BLaER1 treated with 17β-estradiol and CSF1 and Interleukin-3, amounts not matched to agents 10 nM and 100 nM (cell line): Measurements from ENCODE around the gene USP13.

Source experiments
- H3K27ac ChIP-seq, 11 experiments: shearing (Covaris generic); formaldehyde crosslinking; 2 replicates each; pipeline ENCODE4 v1.8.1; 2022
- H3K27me3 ChIP-seq, 11 experiments: shearing (Covaris generic); formaldehyde crosslinking; 2 replicates each; pipeline ENCODE4 v1.8.1; 2022
- H3K36me3 ChIP-seq, 11 experiments: shearing (Covaris generic); formaldehyde crosslinking; 2 replicates each; pipeline ENCODE4 v1.8.1; 2022
- H3K4me1 ChIP-seq, 10 experiments: shearing (Covaris generic); formaldehyde crosslinking; 2 replicates each; pipeline ENCODE4 v1.8.1; 2022
- H3K4me2 ChIP-seq, 11 experiments: shearing (Covaris generic); formaldehyde crosslinking; 2 replicates each; pipeline ENCODE4 v1.8.1; 2022
- H3K4me3 ChIP-seq, 10 experiments: shearing (Covaris generic); formaldehyde crosslinking; 2 replicates each; pipeline ENCODE4 v1.8.1; 2022
- H3K9ac ChIP-seq, 11 experiments: shearing (Covaris generic); formaldehyde crosslinking; 2 replicates each; pipeline ENCODE4 v1.8.1; 2022
- H3K9me3 ChIP-seq, 11 experiments: shearing (Covaris generic); formaldehyde crosslinking; replicated peaks in 1 of 11; 2 replicates each; pipeline ENCODE4 v1.8.1; 2022
- H4K20me1 ChIP-seq, 11 experiments: shearing (Covaris generic); formaldehyde crosslinking; 2 replicates each; pipeline ENCODE4 v1.8.1; 2022
- Cebpa-rat ChIP-seq, 11 experiments: shearing (Covaris generic); IDR thresholded peaks; 2 replicates each; pipeline ENCODE4 v1.8.1; 2022

The USP13 gene

DNA sequence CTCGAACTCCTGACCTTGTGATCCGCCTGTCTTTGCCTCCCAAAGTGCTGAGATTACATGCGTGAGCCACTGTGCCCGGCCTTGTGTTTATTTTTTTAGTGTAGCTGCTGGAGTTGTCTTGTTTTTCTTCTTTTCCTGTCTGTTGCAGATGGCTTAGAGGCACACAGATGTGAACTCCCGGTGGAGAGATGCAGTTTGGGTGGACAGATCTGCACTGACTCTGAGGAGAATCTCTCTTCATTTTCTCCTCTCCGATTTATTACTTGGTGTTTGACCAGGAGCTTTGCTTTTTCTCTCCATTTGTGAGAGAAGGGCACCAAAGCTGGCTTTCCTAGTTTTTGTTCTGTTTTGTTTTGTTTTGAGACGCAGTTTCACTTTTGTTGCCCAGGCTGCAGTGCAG, 62.7 kb downstream of the USP13 start:
- Histone ChIP-seq H3K9me3 (no peaks in the 10 kb centered on the region), H3K27ac (peak overlapping the region in 6 of 11 experiments; percentile 1 to 59 (median 37); a peak in 6 of 22 replicates), H3K4me3 (no peak overlapping the region), H4K20me1 (no peaks in the 10 kb centered on the region), H3K9ac (no peak overlapping the region), H3K4me1 (peaks cover 20 to 27% (median 22%) of the 10 kb centered on the region in 10 experiments), H3K27me3 (no peaks in the 10 kb centered on the region), H3K36me3 (peaks cover 18 to 70% (median 56%) of the 10 kb centered on the region in 11 experiments; a peak in 21 of 22 replicates), H3K4me2 (peak overlapping the region in 8 of 11 experiments; percentile 32 to 57 (median 50); a peak in 10 of 22 replicates)
- no peak for TF ChIP-seq Cebpa-rat (IDR thresholded peaks at IDR 0.05)

DNA sequence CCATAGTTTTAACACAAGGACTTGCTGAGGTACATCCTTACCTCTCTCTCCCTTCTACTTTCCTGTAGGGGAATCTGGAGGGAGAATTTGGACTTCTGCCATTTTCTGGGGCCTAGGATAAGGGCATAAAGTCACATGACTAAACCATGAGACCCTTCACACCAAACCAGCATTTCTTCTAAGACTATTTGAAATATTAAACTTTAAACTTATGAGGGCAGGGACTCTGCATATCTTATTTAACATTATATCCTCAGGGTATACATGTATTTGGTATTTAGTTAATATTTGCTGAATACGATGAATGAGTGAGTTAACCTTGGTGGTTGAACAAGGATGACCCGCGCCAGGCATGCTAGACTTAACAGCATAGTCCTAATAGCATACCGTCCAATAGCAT, 63.4 kb downstream of the USP13 start:
- no peak for TF ChIP-seq Cebpa-rat (IDR thresholded peaks at IDR 0.05)
- Histone ChIP-seq H3K27me3 (no peaks in the 10 kb centered on the region), H3K4me3 (no peak overlapping the region), H3K9me3 (no peaks in the 10 kb centered on the region), H3K36me3 (peaks cover 16 to 70% (median 56%) of the 10 kb centered on the region in 11 experiments), H3K27ac (peak overlapping the region in 9 of 11 experiments; percentile 2 to 59 (median 38); a peak in 11 of 22 replicates), H3K9ac (0 out of 22 replicates have a peak overlapping the region, but pooled peaks of 1 of the 11 experiments have one; percentile 12), H3K4me2 (peak overlapping the region; percentile 18 to 57 (median 47); a peak in 20 of 22 replicates), H3K4me1 (peaks cover 20 to 27% (median 22%) of the 10 kb centered on the region in 10 experiments), H4K20me1 (no peaks in the 10 kb centered on the region)

- peak overlapping the region; percentile 18 to 57 (median 47) for H3K4me2 ChIP-seq
- no peaks in the 10 kb centered on the region for H3K27me3 ChIP-seq
- peaks cover 20 to 27% (median 22%) of the 10 kb centered on the region in 10 experiments for H3K4me1 ChIP-seq
- H4K20me1 ChIP-seq, result no peaks in the 10 kb centered on the region
- no peak overlapping the region for H3K4me3 ChIP-seq
- TF ChIP-seq Cebpa-rat (IDR thresholded peaks at IDR 0.05), result no peak
- H3K27ac ChIP-seq, result peak overlapping the region in 9 of 11 experiments; percentile 2 to 59 (median 38); a peak in 14 of 22 replicates
- H3K9me3 ChIP-seq, result no peaks in the 10 kb centered on the region
- peak overlapping the region in 3 of 11 experiments; percentile 12 to 46 (median 21); a peak in 3 of 22 replicates for H3K9ac ChIP-seq
- peaks cover 22 to 70% (median 56%) of the 10 kb centered on the region in 11 experiments for H3K36me3 ChIP-seq
Observed at GRCh38 chr3:179716811-179717210, 64.0 kb downstream of the USP13 start.

GRCh38 chr3:179717219-179717618, 64.4 kb downstream of the USP13 start:
- no peaks in the 10 kb centered on the region for H4K20me1 ChIP-seq

GRCh38 chr3:179719048-179719734, 66.4 kb downstream of the USP13 start:
- H3K4me1 ChIP-seq, result peaks cover 20 to 27% (median 22%) of the 10 kb centered on the region in 10 experiments
- no peak overlapping the region for H3K4me3 ChIP-seq
- H3K27me3 ChIP-seq, result no peaks in the 10 kb centered on the region
- TF ChIP-seq Cebpa-rat (IDR thresholded peaks at IDR 0.05), result no peak
- no peaks in the 10 kb centered on the region for H4K20me1 ChIP-seq
- H3K27ac ChIP-seq, result no peak overlapping the region
- peaks cover 29 to 76% (median 64%) of the 10 kb centered on the region in 11 experiments for H3K36me3 ChIP-seq
- no peak overlapping the region for H3K9ac ChIP-seq
- no peaks in the 10 kb centered on the region; a peak in 1 of 22 replicates for H3K9me3 ChIP-seq
- H3K4me2 ChIP-seq, result no peak overlapping the region

More at GRCh38 chr3:179717219-179717618, 64.4 kb downstream of the USP13 start:
- no peak overlapping the region for H3K4me3 ChIP-seq
- H3K9ac ChIP-seq, result peak overlapping the region in 1 of 11 experiments; percentile 46; a peak in 2 of 22 replicates
- H3K4me2 ChIP-seq, result peak overlapping the region; percentile 18 to 57 (median 47)
- peak overlapping the region in 9 of 11 experiments; percentile 2 to 59 (median 38); a peak in 12 of 22 replicates for H3K27ac ChIP-seq
- no peak for TF ChIP-seq Cebpa-rat (IDR thresholded peaks at IDR 0.05)
- H3K27me3 ChIP-seq, result no peaks in the 10 kb centered on the region
- peaks cover 20 to 27% (median 22%) of the 10 kb centered on the region in 10 experiments for H3K4me1 ChIP-seq
- peaks cover 26 to 71% (median 58%) of the 10 kb centered on the region in 11 experiments for H3K36me3 ChIP-seq
- no peaks in the 10 kb centered on the region for H3K9me3 ChIP-seq

DNA sequence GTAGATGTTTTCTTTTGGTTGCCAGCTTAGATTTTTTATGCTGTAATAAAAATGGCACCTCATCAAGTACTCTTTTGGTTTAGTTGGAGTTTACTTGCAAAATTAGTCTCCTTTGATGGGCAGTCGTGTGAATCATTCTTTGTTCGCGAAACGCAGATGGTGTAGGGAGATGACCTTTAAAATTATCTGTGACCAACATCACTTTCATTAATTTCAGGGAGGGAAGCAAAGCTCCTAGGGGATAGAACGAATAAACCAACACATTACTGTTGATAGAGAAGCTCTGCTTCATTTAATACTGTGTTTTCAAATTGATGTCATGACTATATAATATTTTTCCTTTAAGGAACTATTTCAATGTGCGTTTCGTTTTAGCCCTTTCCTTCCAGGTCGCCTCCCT, 67.4 kb downstream of the USP13 start:
- no peak overlapping the region for H3K27ac ChIP-seq
- peaks cover 0 to 3% (median 0%) of the 10 kb centered on the region in 11 experiments; a peak in 2 of 22 replicates for H3K9me3 ChIP-seq
- no peak for TF ChIP-seq Cebpa-rat (IDR thresholded peaks at IDR 0.05)
- no peaks in the 10 kb centered on the region for H3K27me3 ChIP-seq
- H3K4me3 ChIP-seq, result no peak overlapping the region
- peaks cover 27 to 77% (median 68%) of the 10 kb centered on the region in 11 experiments for H3K36me3 ChIP-seq
- H3K4me2 ChIP-seq, result no peak overlapping the region
- H3K9ac ChIP-seq, result no peak overlapping the region
- peaks cover 20 to 24% (median 22%) of the 10 kb centered on the region in 10 experiments for H3K4me1 ChIP-seq
- H4K20me1 ChIP-seq, result no peaks in the 10 kb centered on the region

- H3K36me3 ChIP-seq, result peaks cover 27 to 84% (median 78%) of the 10 kb centered on the region in 11 experiments
- H3K9ac ChIP-seq, result no peak overlapping the region
- H3K4me1 ChIP-seq, result peaks cover 0 to 13% (median 4%) of the 10 kb centered on the region in 10 experiments; a peak in 10 of 20 replicates
- no peaks in the 10 kb centered on the region for H4K20me1 ChIP-seq
- peaks cover 0 to 16% (median 8%) of the 10 kb centered on the region in 11 experiments; a peak in 10 of 22 replicates for H3K9me3 ChIP-seq
- H3K27ac ChIP-seq, result no peak overlapping the region
- no peak for TF ChIP-seq Cebpa-rat (IDR thresholded peaks at IDR 0.05)
- no peaks in the 10 kb centered on the region for H3K27me3 ChIP-seq
- H3K4me3 ChIP-seq, result no peak overlapping the region
- no peak overlapping the region for H3K4me2 ChIP-seq
Observed at GRCh38 chr3:179723617-179724016, 70.8 kb downstream of the USP13 start.

- peak overlapping the region in 4 of 11 experiments; percentile 37 to 67 (median 50); a peak in 8 of 22 replicates for H3K4me2 ChIP-seq
- H3K4me1 ChIP-seq, result peaks cover 0 to 13% (median 4%) of the 10 kb centered on the region in 10 experiments; a peak in 9 of 20 replicates
- H3K27ac ChIP-seq, result peak overlapping the region in 4 of 11 experiments; percentile 5 to 61 (median 48); a peak in 5 of 22 replicates
- TF ChIP-seq Cebpa-rat (IDR thresholded peaks at IDR 0.05), result no peak
- no peaks in the 10 kb centered on the region for H3K27me3 ChIP-seq
- H3K36me3 ChIP-seq, result peaks cover 42 to 84% (median 79%) of the 10 kb centered on the region in 11 experiments
- H3K9ac ChIP-seq, result no peak overlapping the region
- peaks cover 0 to 16% (median 8%) of the 10 kb centered on the region in 11 experiments; a peak in 10 of 22 replicates for H3K9me3 ChIP-seq
- no peak overlapping the region for H3K4me3 ChIP-seq
- H4K20me1 ChIP-seq, result no peaks in the 10 kb centered on the region
Observed at GRCh38 chr3:179726075-179726699, 73.3 kb downstream of the USP13 start.

- Histone ChIP-seq H3K4me1 (peaks cover 0 to 13% (median 4%) of the 10 kb centered on the region in 10 experiments; a peak in 9 of 20 replicates), H3K9me3 (peaks cover 0 to 16% (median 8%) of the 10 kb centered on the region in 11 experiments; a peak in 10 of 22 replicates), H3K4me2 (no peak overlapping the region), H3K4me3 (no peak overlapping the region), H3K27ac (no peak overlapping the region), H3K9ac (no peak overlapping the region), H3K27me3 (no peaks in the 10 kb centered on the region), H4K20me1 (no peaks in the 10 kb centered on the region), H3K36me3 (peaks cover 38 to 84% (median 79%) of the 10 kb centered on the region in 11 experiments)
- TF ChIP-seq Cebpa-rat (IDR thresholded peaks at IDR 0.05), result no peak
Observed at GRCh38 chr3:179729086-179729485, 76.2 kb downstream of the USP13 start.
